ENCODE measurements around the gene AFG3L2.

- TF ChIP-seq CTCF (IDR thresholded peaks at IDR 0.05; ENCODE audit: low read depth, low read length) (no peak), EZH2phosphoT487 (IDR thresholded peaks at IDR 0.05; ENCODE audit: low read depth) (no peak)
Measured at GRCh38 chr18:12423393-12423792, 46.4 kb upstream of the AFG3L2 start.
